ENCODE data around the gene PLCG2.
"Not testable (repeated sequence)": the region's sequence is repeated elsewhere in the genome, so short reads cannot be mapped to it uniquely, and the experiment has no call there.

Gene PLCG2

GRCh38 chr16:81850197-81850944, 71.3 kb downstream of the PLCG2 start:
- no peak for FAIRE-seq

GRCh38 chr16:81852347-81852746, 73.3 kb downstream of the PLCG2 start:
- no peak for FAIRE-seq

- no peak for FAIRE-seq
These were observed 76.6 kb downstream of the PLCG2 start for GRCh38 chr16:81855552-81856153.

GRCh38 chr16:81860287-81861266, 81.5 kb downstream of the PLCG2 start:
- FAIRE-seq = no peak

GRCh38 chr16:81861503-81861902, 82.4 kb downstream of the PLCG2 start:
- FAIRE-seq = no peak

GRCh38 chr16:81861915-81862314, 82.8 kb downstream of the PLCG2 start:
- FAIRE-seq = no peak

GRCh38 chr16:81863630-81864352, 84.7 kb downstream of the PLCG2 start:
- FAIRE-seq = no peak

GRCh38 chr16:81864646-81865382, 85.7 kb downstream of the PLCG2 start:
- FAIRE-seq = no peak

- FAIRE-seq = no peak
These were observed 87.8 kb downstream of the PLCG2 start for GRCh38 chr16:81866820-81867440.

- FAIRE-seq = no peak
These were observed 89.1 kb downstream of the PLCG2 start for GRCh38 chr16:81868057-81868748.

- FAIRE-seq = no peak
These were observed 90.2 kb downstream of the PLCG2 start for GRCh38 chr16:81869326-81869725.

- no peak for FAIRE-seq
These were observed 94.1 kb downstream of the PLCG2 start for GRCh38 chr16:81873206-81873605.

GRCh38 chr16:81873843-81874752, 95.0 kb downstream of the PLCG2 start:
- FAIRE-seq = no peak

- no peak for FAIRE-seq
These were observed 96.4 kb downstream of the PLCG2 start for GRCh38 chr16:81875461-81875860.

GRCh38 chr16:81876273-81876900, 97.3 kb downstream of the PLCG2 start:
- no peak for FAIRE-seq

- not testable (repeated sequence) for FAIRE-seq
These were observed 98.4 kb downstream of the PLCG2 start for GRCh38 chr16:81877490-81877889.

GRCh38 chr16:81878529-81878928, 99.4 kb downstream of the PLCG2 start:
- FAIRE-seq = no peak

- FAIRE-seq = no peak
These were observed 100.5 kb downstream of the PLCG2 start for GRCh38 chr16:81879625-81880024.

- no peak for FAIRE-seq
These were observed 101.7 kb downstream of the PLCG2 start for GRCh38 chr16:81880816-81881215.
